ENCODE data around the gene STX1A. TPM values are rescaled to one million over a fixed set of nuclear protein-coding genes. Genes with fewer than 3 reads are reported as not detected.
"Not testable (repeated sequence)": the region's sequence is repeated elsewhere in the genome, so short reads cannot be mapped to it uniquely, and the experiment has no call there.

The STX1A gene
- total and polyA plus RNA-seq, 2 of the 13 experiments (the other 11 are each of a cell fraction or from before 2014, with no cell fraction given), result 6.1 to 12.2 TPM

GRCh38 chr7:73721377-73721817, 1.9 kb upstream of the STX1A start:
- no peak overlapping the region for H3K9ac ChIP-seq (ENCODE audit: insufficient read depth, low read depth, low read length)
- H4K20me1 ChIP-seq (ENCODE audit: insufficient read depth, low read length), result peaks cover 4% of the 10 kb centered on the region
- intact Hi-C loops (cut with micrococcal nuclease; ENCODE audit: unreplicated experiment), result no loop called here
- POLR2A ChIA-PET, result no interaction called here
- ATAC-seq, result no peak
- no peaks in the 10 kb centered on the region for H3K36me3 ChIP-seq (replicated peaks in 1 of 2; ENCODE audit: control insufficient read depth in 1 of 2, insufficient read depth in 2 of 2, low read length in 2 of 2)
- FAIRE-seq, result no peak
- H3K9me3 ChIP-seq (ENCODE audit: low read length), result no peaks in the 10 kb centered on the region
- no peak overlapping the region for H3K27ac ChIP-seq (ENCODE audit: extremely low read length, insufficient read depth, low read length)
- DNase-seq (ENCODE audit: low spot score), result no peak
- in situ Hi-C loops (cut with HindIII; ENCODE audit: extremely low pct_ligation_motif_present, low pct_unique_long_range_greater_than_20kb), result no loop called here
- H3K4me2 ChIP-seq (ENCODE audit: low read depth, low read length), result no peak overlapping the region
- peaks cover 42% of the 10 kb centered on the region for H3K4me1 ChIP-seq (ENCODE audit: insufficient read depth, low read length)
- TF ChIP-seq HNRNPL (IDR thresholded peaks at IDR 0.05; ENCODE audit: low read depth, low read length), result peak; percentile 59; the same call in 1 of the 2 replicates
- TF ChIP-seq IRF2 (CRISPR knock-in tag; IDR thresholded peaks at IDR 0.05), result no peak
- CTCF ChIA-PET (ENCODE audit: low intra/inter-chr PET ratio, low total read pairs), result no interaction called here
- no TSS peak for BruUV-seq (replicated peaks)
- H2AFZ ChIP-seq (ENCODE audit: low read length), result no peak overlapping the region
- H3K27me3 ChIP-seq (ENCODE audit: control insufficient read depth in 1 of 2, insufficient read depth in 2 of 2, low read length in 2 of 2), result peaks cover 0 to 1% of the 10 kb centered on the region in 2 experiments; a peak in 2 of 5 replicates
- no peak overlapping the region for H3K4me3 ChIP-seq (replicated peaks in 1 of 3; ENCODE audit: insufficient read depth in 1 of 3, low read depth in 2 of 3, low read length in 3 of 3)
- H3K79me2 ChIP-seq (ENCODE audit: insufficient read depth, low read length), result no peaks in the 10 kb centered on the region
- 64% methylated on average over 3 of the region's 3 CpGs for WGBS (ENCODE audit: low lambda C conversion rate)

GRCh38 chr7:73720443-73720842, 974 bp upstream of the STX1A start:
- H3K9ac ChIP-seq (ENCODE audit: insufficient read depth, low read depth, low read length); DNase-seq (ENCODE audit: low spot score); H2AFZ ChIP-seq (ENCODE audit: low read length); H3K27ac ChIP-seq (ENCODE audit: extremely low read length, insufficient read depth, low read length); H3K4me2 ChIP-seq (ENCODE audit: low read depth, low read length); BruUV-seq (replicated peaks); H3K36me3 ChIP-seq (replicated peaks in 1 of 2; ENCODE audit: control insufficient read depth in 1 of 2, insufficient read depth in 2 of 2, low read length in 2 of 2); H4K20me1 ChIP-seq (ENCODE audit: insufficient read depth, low read length); intact Hi-C loops (cut with micrococcal nuclease; ENCODE audit: unreplicated experiment); ATAC-seq; in situ Hi-C loops (cut with HindIII; ENCODE audit: extremely low pct_ligation_motif_present, low pct_unique_long_range_greater_than_20kb); H3K27me3 ChIP-seq (ENCODE audit: control insufficient read depth in 1 of 2, insufficient read depth in 2 of 2, low read length in 2 of 2); FAIRE-seq; CTCF ChIA-PET (ENCODE audit: low intra/inter-chr PET ratio, low total read pairs); H3K79me2 ChIP-seq (ENCODE audit: insufficient read depth, low read length); H3K4me3 ChIP-seq (replicated peaks in 1 of 3; ENCODE audit: insufficient read depth in 1 of 3, low read depth in 2 of 3, low read length in 3 of 3); H3K9me3 ChIP-seq (ENCODE audit: low read length): not testable (repeated sequence)
- 71% methylated on average over 9 of the region's 9 CpGs for WGBS (ENCODE audit: low lambda C conversion rate)
- peaks cover 44% of the 10 kb centered on the region for H3K4me1 ChIP-seq (ENCODE audit: insufficient read depth, low read length)
- POLR2A ChIA-PET, result interaction anchor here (0.7 to 1.6 kb wide), 6 partner anchors 12 to 119 kb away, joined by 3 to 8 read pairs (median 4); partner anchors contain the start of gene MLXIPL
